ENCODE measurements around the gene DAPK2.

GRCh38 chr15:63970621-63971426 is 75.5 kb downstream of the DAPK2 start:
- TF ChIP-seq NFIC (IDR thresholded peaks at IDR 0.05), result no peak
- TF ChIP-seq EP300 (IDR thresholded peaks at IDR 0.05; ENCODE audit: borderline replicate concordance), result no peak
- TF ChIP-seq TEAD4 (IDR thresholded peaks at IDR 0.05), result no peak
- TF ChIP-seq ZBTB7A (IDR thresholded peaks at IDR 0.05; ENCODE audit: low read depth), result no peak
- no peak for TF ChIP-seq CEBPB (IDR thresholded peaks at IDR 0.05)
- no peak for TF ChIP-seq TAF1 (IDR thresholded peaks at IDR 0.05; ENCODE audit: low read depth)

Data from Ishikawa (cell line).